ENCODE measurements around the gene ATP4A. TPM values are rescaled to one million over a fixed set of nuclear protein-coding genes. Genes with fewer than 3 reads are reported as not detected.

ATP4A gene
- total and polyA plus RNA-seq, 9 of the 15 experiments (the other 6 are each of a cell fraction or from before 2014, with no cell fraction given) = 0.15 TPM; not detected in 8

DNA sequence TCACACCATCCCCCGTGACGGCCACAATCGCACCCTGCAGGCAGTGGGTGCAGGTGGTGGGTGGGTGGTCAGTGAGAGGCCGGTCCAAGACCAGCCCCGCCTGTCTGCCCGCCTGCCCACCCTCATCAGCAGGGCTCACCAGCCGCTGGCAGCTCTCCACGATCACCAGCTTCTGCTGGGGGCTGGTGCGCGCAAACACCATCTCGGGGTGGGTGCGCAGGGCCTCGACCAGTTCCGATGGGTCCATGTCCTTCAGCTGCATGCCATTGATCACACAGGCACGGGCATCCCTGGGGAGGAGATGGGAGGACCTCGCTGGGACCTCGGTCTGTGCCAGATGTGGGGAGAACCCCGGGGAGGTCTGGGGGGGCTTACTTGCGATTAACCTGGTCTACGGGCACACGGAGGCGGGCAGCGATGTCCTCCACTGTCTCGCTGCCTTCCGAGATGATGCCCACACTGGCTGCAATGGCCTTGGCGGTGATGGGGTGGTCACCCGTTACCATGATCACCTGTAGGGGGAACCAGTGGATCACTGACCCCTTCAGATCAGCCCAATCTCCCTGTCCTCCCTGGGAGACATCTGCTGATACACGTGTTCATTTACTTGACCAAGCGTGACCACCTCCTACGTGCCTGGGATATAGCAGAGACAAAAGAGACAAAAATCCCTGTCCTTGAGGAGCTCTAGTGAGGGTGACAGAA lies 8.0 kb downstream of the ATP4A start:
- Histone ChIP-seq H3K4me2 (ENCODE audit: insufficient read depth, low read length) (no peak overlapping the region), H3K27me3 (ENCODE audit: control insufficient read depth in 2 of 2, insufficient read depth in 2 of 2, low read length in 2 of 2) (peaks cover 12 to 31% of the 10 kb centered on the region in 2 experiments; a peak in 4 of 5 replicates), H3K27ac (ENCODE audit: extremely low read depth, low read depth, low read length) (no peak overlapping the region), H2AFZ (ENCODE audit: low read depth, low read length) (peak overlapping the region; percentile 14; the same call in 1 of the 2 replicates), H4K20me1 (replicated peaks; ENCODE audit: control insufficient read depth, insufficient read depth, low read length) (peaks cover 7% of the 10 kb centered on the region; the same call in 1 of the 2 replicates), H3K9me1 (ENCODE audit: control insufficient read depth, insufficient read depth, low read length) (no peaks in the 10 kb centered on the region), H3K79me2 (ENCODE audit: control insufficient read depth, insufficient read depth, low read length) (no peaks in the 10 kb centered on the region), H3K36me3 (ENCODE audit: control insufficient read depth, insufficient read depth, low read length) (peaks cover 2% of the 10 kb centered on the region; the same call in 1 of the 3 replicates), H3K9ac (ENCODE audit: insufficient read depth in 1 of 2, low read depth in 2 of 2, low read length in 2 of 2) (no peak overlapping the region), H3K4me3 (no peak overlapping the region), H3K4me1 (replicated peaks in 1 of 2; ENCODE audit: control insufficient read depth in 2 of 2, insufficient read depth in 2 of 2, low read length in 2 of 2) (peaks cover 4 to 49% of the 10 kb centered on the region in 2 experiments; a peak in 3 of 5 replicates), H3K9me3 (replicated peaks; ENCODE audit: control insufficient read depth, insufficient read depth, low read depth, low read length) (no peaks in the 10 kb centered on the region; the same call in 1 of the 2 replicates)
- intact Hi-C loops (cut with micrococcal nuclease) = loop anchor here (1.0 to 5.0 kb wide), 5 partner anchors 37 to 377 kb away; partner anchors contain the start of gene ETV2
- ATAC-seq = peak; percentile 35
- ChIA-PET POLR2A (interaction anchor here (0.7 kb wide), 1 partner anchor 115 kb away, joined by 3 read pairs; no protein-coding TSS in a partner anchor), CTCF (ENCODE audit: low intra/inter-chr PET ratio) (interaction anchor here (1.1 kb wide), 1 partner anchor 161 kb away, joined by 4 read pairs; no protein-coding TSS in a partner anchor)
- in situ Hi-C loops (cut with MboI) = no loop called here
- WGBS (ENCODE audit: insufficient coverage, low coverage, missing lambda C conversion rate) = 27% methylated on average over 29 of the region's 30 CpGs
- peak; percentile 63 to 72 (median 67) for DNase-seq (ENCODE audit: extremely low read depth in 1 of 4, low spot score in 3 of 4)
- peak; percentile 88 for FAIRE-seq
- BruUV-seq (replicated peaks) = no TSS peak
- peak; percentile 22; the same call in 1 of the 2 replicates for TF ChIP-seq BHLHE40 (IDR thresholded peaks at IDR 0.05; ENCODE audit: low read length)
- no peak for TF ChIP-seq ZNF695 (CRISPR knock-in tag; IDR thresholded peaks at IDR 0.05)
- TF ChIP-seq RAD21 (CRISPR knock-in tag; conservative IDR thresholded peaks at IDR 0.05 in 1 of 2, IDR thresholded peaks at IDR 0.05 in 1 of 2) = peak; percentile 7 to 72; a peak in 2 of 4 replicates
- 0 out of 2 replicates have a peak, but pooled peaks have one; percentile 10 for TF ChIP-seq HDAC2 (IDR thresholded peaks at IDR 0.05)
- TF ChIP-seq SRF (CRISPR knock-in tag; IDR thresholded peaks at IDR 0.05) = peak in 1 of 2 experiments; percentile 92; a peak in 1 of 4 replicates
- TF ChIP-seq MYC (IDR thresholded peaks at IDR 0.05; ENCODE audit: low read depth, low read length) = peak; percentile 57; the same call in 1 of the 2 replicates
- no peak for TF ChIP-seq MYC (CRISPR knock-in tag; IDR thresholded peaks at IDR 0.05; ENCODE audit: borderline replicate concordance, low read depth)
- TF ChIP-seq ZNF79 (CRISPR knock-in tag; IDR thresholded peaks at IDR 0.05; ENCODE audit: low read depth) = no peak
- TF ChIP-seq MNT (conservative IDR thresholded peaks at IDR 0.05) = peak; percentile 41 to 72; a peak in 3 of 4 replicates
- peak; percentile 41; the same call in 1 of the 2 replicates for TF ChIP-seq REST (IDR thresholded peaks at IDR 0.05; ENCODE audit: borderline replicate concordance)
- no peak for TF ChIP-seq REST (CRISPR knock-in tag; IDR thresholded peaks at IDR 0.05; ENCODE audit: low read depth)

All from K562 (cell line).